ENCODE measurements around the gene PRPF40B.
"Not testable (repeated sequence)": the region's sequence is repeated elsewhere in the genome, so short reads cannot be mapped to it uniquely, and the experiment has no call there.

The PRPF40B gene

DNA sequence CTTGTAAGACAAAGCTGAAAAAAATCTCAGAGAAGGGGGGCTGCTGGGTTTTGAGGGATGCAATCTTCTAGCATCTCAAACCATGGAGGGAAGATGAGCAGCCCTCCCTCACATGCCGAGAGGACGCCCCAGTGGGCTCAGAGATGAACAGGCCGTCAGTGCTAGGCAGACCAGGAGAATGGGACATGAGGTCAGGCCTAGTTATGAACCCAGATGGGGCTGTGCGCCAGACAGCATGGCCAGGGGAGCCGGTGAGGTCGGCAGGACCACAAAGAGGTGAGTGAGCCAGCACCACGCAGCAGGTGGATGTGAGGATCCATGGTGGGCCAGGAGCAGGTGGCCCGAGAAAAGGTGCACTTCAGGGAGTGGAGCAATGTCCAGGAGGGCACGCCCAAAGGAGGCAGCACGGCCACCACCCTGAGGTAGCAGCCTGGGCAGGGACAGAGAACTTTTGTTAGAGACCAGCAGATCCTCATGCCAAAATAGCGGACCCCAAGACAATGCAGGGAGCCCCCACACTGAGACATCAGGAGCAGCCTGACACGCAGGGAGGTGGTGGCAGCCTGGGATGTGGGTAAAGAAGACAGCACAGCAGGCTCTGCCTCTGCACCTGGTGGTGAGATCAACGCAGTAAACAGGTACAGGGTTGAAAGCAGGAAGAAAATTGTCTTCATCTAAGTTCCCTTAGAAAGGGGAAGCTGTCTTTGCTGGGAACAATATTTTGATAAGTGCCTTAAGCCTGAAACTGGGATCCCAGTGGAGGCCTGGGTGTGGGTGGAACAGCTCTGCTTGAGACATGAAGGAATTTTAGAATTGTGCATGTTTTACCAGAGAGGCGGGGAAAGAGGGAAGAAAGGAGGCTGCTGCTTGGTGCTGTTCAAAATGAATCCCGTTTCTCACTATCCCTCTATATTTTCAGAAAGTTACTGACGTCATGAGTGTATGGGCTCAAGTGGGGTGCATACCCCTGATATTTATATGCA is 37.6 kb upstream of the PRPF40B start:
- no peak overlapping the region for H3K4me3 ChIP-seq (ENCODE audit: low read depth in 1 of 2, low read length in 2 of 2)
- H3K36me3 ChIP-seq (ENCODE audit: control insufficient read depth in 1 of 2, insufficient read depth in 2 of 2, low read length in 2 of 2), result peaks cover 0 to 10% of the 10 kb centered on the region in 2 donors
- no peak overlapping the region for H3K9ac ChIP-seq (ENCODE audit: low read depth in 1 of 2, low read length in 2 of 2)
- H3K9me3 ChIP-seq (ENCODE audit: control insufficient read depth in 1 of 2, low read length in 2 of 2), result no peaks in the 10 kb centered on the region
- H3K27me3 ChIP-seq (ENCODE audit: control insufficient read depth in 1 of 2, insufficient read depth in 2 of 2, low read length in 2 of 2), result no peaks in the 10 kb centered on the region
- H3K27ac ChIP-seq (ENCODE audit: low read depth, low read length), result no peak overlapping the region
- peaks cover 0 to 3% of the 10 kb centered on the region in 2 donors for H3K4me1 ChIP-seq (ENCODE audit: control insufficient read depth in 1 of 2, insufficient read depth in 2 of 2, low read length in 2 of 2)

- Histone ChIP-seq H3K27me3 (ENCODE audit: control insufficient read depth in 1 of 2, insufficient read depth in 2 of 2, low read length in 2 of 2) (no peaks in the 10 kb centered on the region), H3K4me1 (ENCODE audit: control insufficient read depth in 1 of 2, insufficient read depth in 2 of 2, low read length in 2 of 2) (peaks cover 0 to 3% of the 10 kb centered on the region in 2 donors), H3K27ac (ENCODE audit: low read depth, low read length) (no peak overlapping the region), H3K36me3 (ENCODE audit: control insufficient read depth in 1 of 2, insufficient read depth in 2 of 2, low read length in 2 of 2) (peaks cover 0 to 8% of the 10 kb centered on the region in 2 donors), H3K9ac (ENCODE audit: low read depth in 1 of 2, low read length in 2 of 2) (no peak overlapping the region), H3K9me3 (ENCODE audit: control insufficient read depth in 1 of 2, low read length in 2 of 2) (no peaks in the 10 kb centered on the region), H3K4me3 (ENCODE audit: low read depth in 1 of 2, low read length in 2 of 2) (no peak overlapping the region)
These were observed 36.0 kb upstream of the PRPF40B start for GRCh38 chr12:49587174-49587908.

GRCh38 chr12:49588281-49588680 is 35.1 kb upstream of the PRPF40B start:
- Histone ChIP-seq H3K27me3 (ENCODE audit: control insufficient read depth in 1 of 2, insufficient read depth in 2 of 2, low read length in 2 of 2) (no peaks in the 10 kb centered on the region), H3K4me1 (ENCODE audit: control insufficient read depth in 1 of 2, insufficient read depth in 2 of 2, low read length in 2 of 2) (peaks cover 0 to 3% of the 10 kb centered on the region in 2 donors), H3K36me3 (ENCODE audit: control insufficient read depth in 1 of 2, insufficient read depth in 2 of 2, low read length in 2 of 2) (peaks cover 0 to 4% of the 10 kb centered on the region in 2 donors), H3K9me3 (ENCODE audit: control insufficient read depth in 1 of 2, low read length in 2 of 2) (no peaks in the 10 kb centered on the region), H3K27ac (ENCODE audit: low read depth, low read length) (no peak overlapping the region), H3K9ac (ENCODE audit: low read depth in 1 of 2, low read length in 2 of 2) (no peak overlapping the region), H3K4me3 (ENCODE audit: low read depth in 1 of 2, low read length in 2 of 2) (no peak overlapping the region)

DNA sequence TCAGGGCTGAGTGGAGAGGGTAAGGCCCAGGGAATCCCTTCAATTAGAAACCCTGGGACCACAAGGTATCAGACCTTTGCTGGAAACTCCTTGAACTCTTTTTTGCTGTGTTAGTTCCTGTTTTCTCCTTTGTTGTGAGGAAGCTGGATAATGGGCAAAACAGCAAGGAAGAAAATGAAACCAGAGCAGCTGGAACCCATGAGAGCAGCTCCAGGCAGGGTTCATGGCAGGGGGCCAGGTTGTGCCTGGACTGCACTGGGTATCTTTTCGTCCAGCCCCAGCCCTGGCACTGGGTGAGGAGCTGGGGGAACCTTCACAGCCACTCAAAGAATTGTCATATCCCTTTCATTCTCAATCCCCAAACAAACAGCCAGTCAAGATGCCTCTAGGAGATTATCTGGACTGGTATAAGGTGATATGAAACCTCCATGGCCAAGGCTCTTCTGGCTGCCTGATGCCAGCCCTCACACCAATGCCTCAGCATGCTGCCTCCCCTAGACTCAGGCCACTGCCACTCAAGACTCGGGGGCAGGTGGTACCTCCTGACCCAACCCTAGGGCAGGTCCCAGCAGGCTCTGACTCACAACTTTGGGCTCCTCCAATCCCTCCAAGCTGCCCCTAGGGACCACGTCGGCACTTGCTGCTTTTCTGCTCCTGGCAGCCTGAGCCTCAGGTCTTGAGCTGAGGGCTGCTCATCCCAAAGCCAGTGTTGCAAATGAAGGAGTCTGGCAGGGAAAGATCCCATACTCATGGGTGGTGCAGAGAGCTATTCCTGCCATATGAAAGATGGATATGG is 34.4 kb upstream of the PRPF40B start:
- Histone ChIP-seq H3K36me3 (ENCODE audit: control insufficient read depth in 1 of 2, insufficient read depth in 2 of 2, low read length in 2 of 2) (no peaks in the 10 kb centered on the region), H3K9me3 (ENCODE audit: control insufficient read depth in 1 of 2, low read length in 2 of 2) (no peaks in the 10 kb centered on the region), H3K27ac (ENCODE audit: low read depth, low read length) (no peak overlapping the region), H3K4me1 (ENCODE audit: control insufficient read depth in 1 of 2, insufficient read depth in 2 of 2, low read length in 2 of 2) (peaks cover 0 to 3% of the 10 kb centered on the region in 2 donors), H3K4me3 (ENCODE audit: low read depth in 1 of 2, low read length in 2 of 2) (no peak overlapping the region), H3K27me3 (ENCODE audit: control insufficient read depth in 1 of 2, insufficient read depth in 2 of 2, low read length in 2 of 2) (no peaks in the 10 kb centered on the region), H3K9ac (ENCODE audit: low read depth in 1 of 2, low read length in 2 of 2) (no peak overlapping the region)

DNA sequence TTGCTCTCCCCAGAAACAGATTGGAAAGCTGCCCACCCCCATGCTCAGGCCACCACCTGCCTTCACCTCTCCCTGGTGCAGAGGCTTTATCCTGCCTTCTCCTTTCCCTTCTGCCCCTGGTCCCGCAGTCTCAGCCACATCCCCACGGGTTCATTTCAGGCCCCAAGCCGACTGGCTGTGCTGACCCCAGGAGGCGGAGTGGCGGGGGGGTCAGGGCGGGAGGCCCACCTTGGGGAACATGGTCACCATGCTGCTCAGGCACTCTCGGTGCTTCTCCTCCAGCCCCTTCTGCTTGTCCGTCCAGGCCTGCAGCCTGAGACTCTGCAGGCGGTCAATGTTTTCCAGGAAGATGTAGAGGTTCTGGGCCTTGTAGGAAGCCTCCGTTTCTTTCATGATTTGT is 24.8 kb upstream of the PRPF40B start:
- Histone ChIP-seq H3K36me3 (ENCODE audit: control insufficient read depth in 1 of 2, insufficient read depth in 2 of 2, low read length in 2 of 2) (no peaks in the 10 kb centered on the region), H3K9me3 (ENCODE audit: control insufficient read depth in 1 of 2, low read length in 2 of 2) (no peaks in the 10 kb centered on the region), H3K9ac (ENCODE audit: low read depth in 1 of 2, low read length in 2 of 2) (no peak overlapping the region), H3K4me1 (ENCODE audit: control insufficient read depth in 1 of 2, insufficient read depth in 2 of 2, low read length in 2 of 2) (no peaks in the 10 kb centered on the region), H3K27me3 (ENCODE audit: control insufficient read depth in 1 of 2, insufficient read depth in 2 of 2, low read length in 2 of 2) (no peaks in the 10 kb centered on the region), H3K27ac (ENCODE audit: low read depth, low read length) (no peak overlapping the region), H3K4me3 (ENCODE audit: low read depth in 1 of 2, low read length in 2 of 2) (no peak overlapping the region)

DNA sequence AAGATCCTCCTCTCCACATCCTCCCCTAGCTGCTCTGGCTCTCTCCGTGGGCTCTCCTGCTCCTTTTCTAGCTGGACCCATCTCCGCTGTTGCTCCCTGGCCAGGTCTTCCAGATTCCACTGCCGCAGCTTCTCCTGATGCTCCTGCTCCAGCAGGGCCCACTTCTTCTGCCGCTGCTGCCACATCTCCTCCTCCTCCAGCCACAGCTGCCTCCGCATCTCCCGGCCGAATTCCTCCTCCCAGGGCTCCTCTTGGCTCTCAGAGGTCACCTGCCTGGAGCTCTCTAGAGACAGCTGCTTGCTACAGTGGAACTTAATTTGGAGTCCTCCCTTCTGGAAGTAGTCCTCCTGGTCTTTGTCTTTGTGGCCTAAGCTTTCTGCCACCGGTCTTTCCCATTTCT is 23.4 kb upstream of the PRPF40B start:
- no peak overlapping the region for H3K27ac ChIP-seq (ENCODE audit: low read depth, low read length)
- no peaks in the 10 kb centered on the region for H3K27me3 ChIP-seq (ENCODE audit: control insufficient read depth in 1 of 2, insufficient read depth in 2 of 2, low read length in 2 of 2)
- H3K9ac ChIP-seq (ENCODE audit: low read depth in 1 of 2, low read length in 2 of 2), result no peak overlapping the region
- no peaks in the 10 kb centered on the region for H3K4me1 ChIP-seq (ENCODE audit: control insufficient read depth in 1 of 2, insufficient read depth in 2 of 2, low read length in 2 of 2)
- no peak overlapping the region for H3K4me3 ChIP-seq (ENCODE audit: low read depth in 1 of 2, low read length in 2 of 2)
- H3K9me3 ChIP-seq (ENCODE audit: control insufficient read depth in 1 of 2, low read length in 2 of 2), result no peaks in the 10 kb centered on the region
- H3K36me3 ChIP-seq (ENCODE audit: control insufficient read depth in 1 of 2, insufficient read depth in 2 of 2, low read length in 2 of 2), result no peaks in the 10 kb centered on the region

- Histone ChIP-seq H3K36me3 (ENCODE audit: control insufficient read depth in 1 of 2, insufficient read depth in 2 of 2, low read length in 2 of 2) (no peaks in the 10 kb centered on the region), H3K4me1 (ENCODE audit: control insufficient read depth in 1 of 2, insufficient read depth in 2 of 2, low read length in 2 of 2) (no peaks in the 10 kb centered on the region), H3K9me3 (ENCODE audit: control insufficient read depth in 1 of 2, low read length in 2 of 2) (no peaks in the 10 kb centered on the region), H3K4me3 (ENCODE audit: low read depth in 1 of 2, low read length in 2 of 2) (no peak overlapping the region), H3K9ac (ENCODE audit: low read depth in 1 of 2, low read length in 2 of 2) (no peak overlapping the region), H3K27me3 (ENCODE audit: control insufficient read depth in 1 of 2, insufficient read depth in 2 of 2, low read length in 2 of 2) (no peaks in the 10 kb centered on the region), H3K27ac (ENCODE audit: low read depth, low read length) (no peak overlapping the region)
These were observed 19.6 kb upstream of the PRPF40B start for GRCh38 chr12:49603721-49604120.

GRCh38 chr12:49604856-49605255 is 18.5 kb upstream of the PRPF40B start:
- no peak overlapping the region for H3K4me3 ChIP-seq (ENCODE audit: low read depth in 1 of 2, low read length in 2 of 2)
- H3K27me3 ChIP-seq (ENCODE audit: control insufficient read depth in 1 of 2, insufficient read depth in 2 of 2, low read length in 2 of 2), result no peaks in the 10 kb centered on the region
- no peak overlapping the region for H3K27ac ChIP-seq (ENCODE audit: low read depth, low read length)
- no peaks in the 10 kb centered on the region for H3K9me3 ChIP-seq (ENCODE audit: control insufficient read depth in 1 of 2, low read length in 2 of 2)
- no peaks in the 10 kb centered on the region for H3K36me3 ChIP-seq (ENCODE audit: control insufficient read depth in 1 of 2, insufficient read depth in 2 of 2, low read length in 2 of 2)
- H3K4me1 ChIP-seq (ENCODE audit: control insufficient read depth in 1 of 2, insufficient read depth in 2 of 2, low read length in 2 of 2), result no peaks in the 10 kb centered on the region
- no peak overlapping the region for H3K9ac ChIP-seq (ENCODE audit: low read depth in 1 of 2, low read length in 2 of 2)

DNA sequence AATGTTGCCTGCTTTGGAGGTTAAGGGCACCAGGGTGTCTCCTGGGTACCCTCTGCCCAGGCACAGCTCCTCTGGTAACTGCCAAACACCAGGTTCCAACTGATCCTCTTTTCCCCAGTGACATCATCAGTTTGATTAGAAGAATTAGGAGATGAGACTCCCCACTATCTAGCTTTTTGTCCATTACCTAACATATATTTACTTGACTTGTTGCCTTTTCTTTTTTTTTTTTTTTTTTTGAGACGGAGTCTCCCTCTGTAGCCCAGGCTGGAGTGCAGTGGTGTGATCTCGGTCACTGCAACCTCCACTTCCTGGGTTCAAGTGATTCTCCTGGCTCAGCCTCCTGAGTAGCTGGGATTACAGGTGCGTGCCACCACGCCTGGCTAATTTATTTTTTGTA is 17.8 kb upstream of the PRPF40B start, which contains the start of gene FAM186B:
Gene FAM186B (minus strand): TSS at position 101 of the 400 bp plus-strand sequence. CDS start 162 bp downstream, outside the sequence.
- H3K27ac ChIP-seq (ENCODE audit: low read depth, low read length); H3K27me3 ChIP-seq (ENCODE audit: control insufficient read depth in 1 of 2, insufficient read depth in 2 of 2, low read length in 2 of 2); H3K9ac ChIP-seq (ENCODE audit: low read depth in 1 of 2, low read length in 2 of 2); H3K9me3 ChIP-seq (ENCODE audit: control insufficient read depth in 1 of 2, low read length in 2 of 2); H3K4me1 ChIP-seq (ENCODE audit: control insufficient read depth in 1 of 2, insufficient read depth in 2 of 2, low read length in 2 of 2); H3K4me3 ChIP-seq (ENCODE audit: low read depth in 1 of 2, low read length in 2 of 2); H3K36me3 ChIP-seq (ENCODE audit: control insufficient read depth in 1 of 2, insufficient read depth in 2 of 2, low read length in 2 of 2): not testable (repeated sequence)

All from duodenal mucosa (tissue), 2 donors.